ENCODE measurements around the gene C16orf87. TPM values are rescaled to one million over a fixed set of nuclear protein-coding genes. Genes with fewer than 3 reads are reported as not detected.
"Not testable (repeated sequence)": the region's sequence is repeated elsewhere in the genome, so short reads cannot be mapped to it uniquely, and the experiment has no call there.

The C16orf87 gene
- total RNA-seq (2014; rRNA removed; shearing (Covaris generic)): 3.5 and 5.6 TPM in 2 replicates
- 7.6 and 9.3 TPM in 2 replicates for polyA plus RNA-seq (2015; cell fraction: cytosol; rRNA removed)
- polyA plus RNA-seq (2015; cell fraction: nucleus; rRNA removed): 4.9 and 5.6 TPM in 2 replicates

- DNase-seq (ENCODE audit: low read depth): peak; percentile 87
Observed at GRCh38 chr16:46830902-46831647, at the start of gene C16orf87. C16orf87 (minus strand) TSS chr16:46831180; CDS start chr16:46831149, 31 bp downstream.

GRCh38 chr16:46875243-46875642 lies 44.3 kb upstream of the C16orf87 start:
- no peak for DNase-seq (ENCODE audit: low read depth)

GRCh38 chr16:46873201-46873600 lies 42.2 kb upstream of the C16orf87 start:
- DNase-seq (ENCODE audit: low read depth): no peak

- no peak for DNase-seq (ENCODE audit: low read depth)
Observed at GRCh38 chr16:46871597-46871996, 40.6 kb upstream of the C16orf87 start.

- DNase-seq (ENCODE audit: low read depth): not testable (repeated sequence)
Observed at GRCh38 chr16:46868891-46869290, 37.9 kb upstream of the C16orf87 start.

GRCh38 chr16:46867486-46867885 lies 36.5 kb upstream of the C16orf87 start:
- DNase-seq (ENCODE audit: low read depth): not testable (repeated sequence)

GRCh38 chr16:46866286-46866685 lies 35.3 kb upstream of the C16orf87 start:
- no peak for DNase-seq (ENCODE audit: low read depth)

GRCh38 chr16:46862555-46863447 lies 31.8 kb upstream of the C16orf87 start:
- peak; percentile 73 for DNase-seq (ENCODE audit: low read depth)

- peak; percentile 98 for DNase-seq (ENCODE audit: low read depth)
Observed at GRCh38 chr16:46859719-46860152, 28.8 kb upstream of the C16orf87 start.

- no peak for DNase-seq (ENCODE audit: low read depth)
Observed at GRCh38 chr16:46858151-46858550, 27.2 kb upstream of the C16orf87 start.

- peak; percentile 24 for DNase-seq (ENCODE audit: low read depth)
Observed at GRCh38 chr16:46857368-46857945, 26.5 kb upstream of the C16orf87 start.

- DNase-seq (ENCODE audit: low read depth): no peak
Observed at GRCh38 chr16:46855389-46855788, 24.4 kb upstream of the C16orf87 start.

- no peak for DNase-seq (ENCODE audit: low read depth)
Observed at GRCh38 chr16:46854846-46855245, 23.9 kb upstream of the C16orf87 start.

GRCh38 chr16:46853713-46854443 lies 22.9 kb upstream of the C16orf87 start:
- DNase-seq (ENCODE audit: low read depth): peak; percentile 53

GRCh38 chr16:46852130-46852529 lies 21.1 kb upstream of the C16orf87 start:
- no peak for DNase-seq (ENCODE audit: low read depth)

GRCh38 chr16:46850619-46851555 lies 19.9 kb upstream of the C16orf87 start:
- no peak for DNase-seq (ENCODE audit: low read depth)

- DNase-seq (ENCODE audit: low read depth): no peak
Observed at GRCh38 chr16:46848768-46849764, 18.1 kb upstream of the C16orf87 start.

- DNase-seq (ENCODE audit: low read depth): no peak
Observed at GRCh38 chr16:46845952-46846351, 15.0 kb upstream of the C16orf87 start.

All from HT1080 (cell line).